NCI-H1694 (cell line): ENCODE measurements around the gene CNPPD1.

Experiments
- DNase-seq: peaks from one replicate; lab custom pipeline; 2025; lab: John Stamatoyannopoulos, UW

CNPPD1 gene

DNA sequence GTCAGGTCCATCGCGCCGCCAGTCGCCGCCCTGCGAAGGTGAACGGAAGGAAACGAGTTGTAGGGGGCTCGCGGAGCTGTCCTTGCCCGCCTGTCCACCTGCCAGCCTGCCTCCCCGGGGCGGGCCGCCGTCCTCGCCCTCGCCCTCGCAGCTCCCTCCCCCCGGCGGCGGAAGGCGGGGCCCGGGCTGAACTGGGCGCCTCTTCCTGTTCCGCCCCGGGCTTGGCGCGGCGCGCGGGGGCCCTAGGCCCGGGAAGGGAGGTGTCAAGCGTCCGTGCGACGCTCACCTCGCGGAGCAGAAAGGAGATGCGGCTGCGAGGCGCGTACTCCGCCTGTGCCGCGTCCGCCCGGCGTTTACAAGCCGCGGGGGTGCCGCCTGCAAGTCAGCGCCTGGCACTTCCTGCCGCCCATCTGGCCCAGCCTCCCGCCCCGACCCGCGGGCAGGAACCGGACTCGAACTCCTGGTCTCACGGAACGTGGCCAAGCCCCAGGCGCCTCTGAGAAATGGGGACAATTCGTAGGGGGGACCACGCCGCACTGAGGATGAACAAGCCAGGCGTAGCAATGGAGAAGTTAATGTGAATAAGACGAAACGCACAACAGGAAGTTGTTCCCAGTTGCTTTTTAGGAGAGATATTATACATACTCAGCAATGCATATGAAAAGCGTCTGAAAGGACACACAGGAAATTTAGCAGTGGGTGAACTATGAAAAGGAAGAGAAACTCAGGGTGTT is at the start of gene CNPPD1:
TSS of gene CNPPD1 (minus strand) at position 108 of the 734 bp plus-strand sequence. CDS start at position 11, 97 bp downstream.
- peak; percentile 35 for DNase-seq

DNA sequence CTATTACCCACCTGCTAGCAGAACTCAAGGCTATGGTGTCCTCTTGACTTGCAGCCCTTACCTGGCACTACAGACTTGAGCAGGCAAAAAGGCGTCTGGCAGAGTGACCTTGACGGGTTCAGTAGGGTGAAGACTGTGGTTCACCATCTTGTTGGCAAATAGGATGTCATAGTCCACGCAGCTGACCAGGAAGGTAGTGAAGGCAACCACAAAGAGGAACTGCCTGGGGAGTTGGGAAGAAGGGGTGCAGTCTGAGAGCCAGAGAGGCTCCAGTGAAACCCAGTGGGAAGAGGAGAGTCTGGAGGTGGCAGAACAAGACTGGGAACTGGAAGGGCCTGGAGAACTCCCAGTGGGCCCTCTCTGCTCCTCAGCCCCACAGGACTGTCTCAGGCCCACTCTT is 48.6 kb upstream of the CNPPD1 start:
- DNase-seq, result no peak

DNA sequence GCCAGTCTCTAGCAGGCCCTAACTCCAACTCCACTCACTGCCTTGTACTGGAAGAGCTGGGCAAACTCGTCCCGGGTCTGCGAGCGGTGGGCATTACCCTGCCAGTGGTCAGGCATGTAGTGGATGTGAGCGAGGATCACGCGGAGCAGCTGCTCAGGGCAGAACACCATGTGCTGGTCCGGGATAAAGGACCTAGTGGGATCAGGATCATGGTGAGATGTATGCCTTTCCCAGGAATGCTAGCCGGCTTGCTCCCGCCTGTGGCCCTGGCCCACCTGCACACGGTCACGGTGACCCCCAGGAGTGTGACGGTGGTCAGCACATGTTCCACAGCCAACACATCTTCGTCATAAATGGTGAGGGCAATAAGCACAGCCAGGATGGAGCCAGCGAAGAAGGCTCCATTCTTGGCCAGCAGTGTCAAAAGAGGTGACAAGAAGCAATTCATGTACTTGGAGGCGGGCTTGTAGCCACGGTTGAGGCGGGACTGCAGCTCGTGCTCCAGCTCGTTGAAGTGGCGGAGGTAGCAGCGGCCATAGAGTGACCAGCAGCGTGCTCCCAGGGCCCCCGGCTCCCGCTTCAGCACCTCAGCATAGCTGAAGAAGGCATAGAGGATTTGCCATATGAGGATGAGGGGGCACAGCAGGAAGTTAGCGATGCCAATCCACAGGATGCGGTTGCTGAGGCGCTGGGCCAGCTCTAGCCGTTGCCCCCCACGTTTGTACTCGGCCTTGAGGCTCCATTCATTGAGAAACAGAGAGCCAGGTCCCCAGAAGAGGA is 47.3 kb upstream of the CNPPD1 start:
- no peak for DNase-seq

DNA sequence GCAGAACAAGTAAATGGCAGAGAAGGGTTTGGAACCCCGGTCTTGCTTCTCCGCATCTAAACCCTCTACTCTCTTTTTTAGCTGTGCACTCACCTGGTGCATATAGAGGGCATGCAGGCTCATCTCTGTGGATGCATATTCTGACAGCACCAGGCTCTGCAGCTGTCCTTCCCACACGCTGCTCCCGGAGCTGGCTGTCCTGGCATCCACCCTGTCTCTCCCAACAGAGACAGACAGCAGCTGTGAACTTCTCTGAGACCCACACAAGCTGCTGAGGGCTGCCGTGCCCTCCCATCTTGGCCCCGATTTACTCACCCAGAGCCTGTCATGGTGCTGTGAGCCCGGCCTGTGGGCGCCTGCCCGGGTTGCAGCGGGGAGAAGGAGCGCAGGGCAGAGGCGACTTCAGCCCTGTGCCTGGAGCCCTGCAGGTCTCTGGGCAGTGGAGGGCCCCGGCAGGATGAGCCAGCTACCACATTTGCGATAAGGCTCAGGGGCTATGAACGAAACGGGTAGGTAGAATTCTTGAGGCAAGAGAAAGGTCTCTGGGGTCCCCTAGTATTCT is 45.3 kb upstream of the CNPPD1 start:
- DNase-seq, result peak; percentile 74

DNA sequence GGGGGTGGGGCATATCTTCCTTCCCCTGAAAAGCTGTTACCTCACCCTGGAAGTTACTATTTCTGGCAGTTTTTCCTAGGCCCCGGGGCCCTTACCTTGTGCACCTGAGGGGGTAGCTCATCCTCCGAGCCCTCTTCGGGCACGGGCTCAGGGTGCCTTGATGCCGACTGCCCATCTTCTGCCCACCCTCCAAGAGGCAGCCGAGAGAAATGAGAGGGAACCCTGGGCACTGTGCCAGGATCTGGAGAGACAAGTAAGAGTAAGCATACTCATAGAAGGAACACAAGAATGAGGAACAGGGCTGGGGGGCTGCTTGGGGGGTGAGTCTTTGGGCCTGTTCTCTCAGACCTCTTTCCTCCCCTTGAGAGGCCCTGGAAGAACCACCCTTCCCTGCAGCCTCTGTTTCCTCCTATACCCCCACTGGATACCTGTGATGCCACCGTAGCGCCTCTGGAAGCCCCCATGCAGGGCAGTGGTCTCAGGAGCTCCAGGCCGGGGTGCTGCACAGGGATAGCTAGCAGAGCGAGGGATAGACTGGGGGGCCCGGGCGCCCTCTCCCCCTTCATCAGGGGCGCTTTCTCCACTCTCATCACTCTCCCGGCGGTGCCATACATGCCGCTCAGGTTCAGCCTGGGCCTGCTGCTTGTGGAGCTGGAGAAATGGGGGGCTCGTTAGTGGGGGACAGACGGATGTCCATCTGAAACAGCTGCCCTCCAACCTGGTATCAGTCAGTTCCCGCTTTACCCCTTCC is 44.1 kb upstream of the CNPPD1 start:
- DNase-seq, result no peak

DNA sequence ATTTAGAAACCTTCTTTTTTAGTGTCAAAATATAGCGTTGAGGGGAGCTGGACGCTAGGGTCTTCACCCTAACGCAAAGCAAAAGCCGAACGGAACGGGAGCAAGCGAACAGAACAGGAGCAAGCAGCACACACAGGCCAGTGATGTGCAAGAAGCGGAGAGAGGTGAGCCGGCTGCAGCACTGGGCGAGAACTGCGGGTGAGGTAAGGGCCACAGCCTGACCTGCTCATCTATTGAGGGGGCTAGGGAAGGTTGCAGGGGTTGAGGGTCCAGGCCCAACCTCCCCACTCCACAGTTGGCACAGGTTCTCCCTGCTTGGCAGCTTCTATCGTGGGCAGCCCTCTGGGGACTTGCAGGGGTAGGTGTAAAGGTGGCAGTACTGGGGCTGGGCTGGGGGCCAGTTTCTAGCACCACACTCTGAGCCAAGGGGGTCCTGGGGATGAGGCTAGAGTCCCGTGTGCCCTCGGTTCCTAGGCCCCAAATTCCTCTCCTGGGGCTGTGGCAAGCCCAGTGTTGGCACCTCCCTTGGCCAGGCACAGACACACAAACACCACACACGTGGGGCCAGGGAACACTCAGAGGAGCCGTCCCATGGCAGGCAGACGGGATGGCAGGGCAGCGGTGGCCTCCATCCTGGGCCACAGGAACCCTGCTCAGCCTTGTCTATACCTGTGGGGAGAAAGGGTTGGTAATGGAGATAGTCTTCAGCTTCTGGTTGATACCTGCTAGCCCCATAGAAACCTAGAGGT is 43.2 kb upstream of the CNPPD1 start:
- DNase-seq, result no peak

DNA sequence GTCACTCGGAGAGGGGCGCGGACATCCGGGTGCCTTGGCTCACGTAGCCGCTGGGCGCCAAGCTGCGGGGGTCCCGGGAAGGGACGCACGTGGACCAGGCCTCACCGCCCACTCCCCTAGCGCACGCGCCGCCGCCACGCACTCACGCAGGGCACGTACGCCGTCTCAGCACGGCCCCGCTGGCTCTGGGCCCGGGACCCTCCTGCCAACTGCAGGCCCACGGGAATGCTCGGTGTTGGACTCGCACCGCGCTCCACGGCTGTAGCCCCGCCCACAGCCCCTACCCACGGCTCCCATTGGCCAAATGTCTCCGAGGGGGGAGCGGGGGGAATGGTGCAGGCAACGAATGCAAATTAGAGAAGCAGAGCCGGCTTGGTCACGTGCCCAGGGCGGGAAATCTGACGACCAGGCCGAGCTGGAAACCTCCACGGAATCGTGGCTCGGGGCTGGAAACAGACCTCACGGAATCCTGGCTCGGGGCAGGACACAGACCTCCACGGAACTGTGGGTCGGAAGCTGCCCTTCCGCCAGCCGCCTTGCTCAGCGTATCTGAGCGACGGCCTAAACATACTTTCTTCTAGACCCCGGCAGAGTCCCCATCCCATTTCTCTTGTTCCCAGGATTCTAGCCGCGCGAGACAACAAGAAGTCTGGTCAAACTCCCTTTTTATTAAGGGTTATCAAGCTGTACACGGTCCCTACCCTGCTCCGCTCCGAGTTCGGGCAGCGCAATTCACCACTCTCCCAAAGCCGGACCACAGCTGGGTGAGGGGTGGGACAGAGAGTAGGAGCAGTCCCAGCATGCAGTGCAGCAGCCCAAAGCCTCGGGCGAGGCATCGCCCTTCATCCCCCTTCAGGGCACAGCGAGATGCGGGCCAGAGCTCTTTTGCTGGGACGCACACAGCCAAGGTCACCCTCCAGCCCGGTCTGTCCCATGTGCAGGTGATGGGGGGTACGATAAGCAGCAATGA is 42.3 kb upstream of the CNPPD1 start, which contains the start of gene ABCB6:
TSS of gene ABCB6 (minus strand) at position 227 of the 970 bp plus-strand sequence. CDS start 285 bp downstream, outside the sequence.
- DNase-seq, result peak; percentile 88

DNA sequence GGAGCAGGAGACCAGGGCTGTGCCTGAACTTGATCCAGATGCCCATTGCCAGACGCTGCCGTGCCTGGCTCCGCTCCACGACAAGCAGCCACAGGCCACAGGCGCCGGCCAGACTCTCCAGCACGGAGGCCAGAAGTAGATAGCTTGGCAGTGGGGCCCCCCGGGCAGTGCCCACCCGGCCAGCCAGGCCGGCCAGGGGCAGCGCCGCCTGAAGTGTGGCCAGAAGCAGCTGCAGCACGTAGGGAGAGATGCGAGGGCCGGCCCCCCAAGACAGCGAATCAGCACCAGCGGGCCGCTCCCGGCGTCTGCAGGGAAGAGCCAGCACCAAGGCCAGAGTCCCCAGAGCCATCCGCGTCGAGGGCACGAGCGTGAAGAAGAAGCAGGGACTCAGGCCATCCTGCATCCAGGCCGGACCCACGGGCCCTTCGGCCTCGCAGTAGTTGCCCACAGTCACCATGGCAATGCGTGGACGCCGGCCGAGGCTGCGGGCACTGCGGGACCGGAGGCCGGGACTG is 41.5 kb upstream of the CNPPD1 start:
- no peak for DNase-seq

DNA sequence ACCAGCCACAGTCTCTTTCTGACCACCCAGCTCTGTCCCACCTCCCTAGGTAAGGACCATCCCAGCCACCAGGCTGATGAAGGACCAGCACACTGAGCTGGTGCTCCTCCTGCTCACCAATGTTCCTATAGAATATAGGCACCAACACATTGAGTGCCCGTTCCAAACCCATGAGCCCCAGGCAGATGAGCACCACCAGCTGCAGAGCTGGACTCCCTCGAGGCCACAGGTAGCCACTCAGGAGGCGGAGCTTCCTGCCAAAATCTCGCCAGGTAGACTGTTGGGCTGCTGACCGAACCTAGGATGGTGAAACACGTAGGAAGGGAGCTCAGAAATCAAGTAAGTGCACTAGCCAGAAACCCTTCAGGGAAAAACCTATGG is 39.8 kb upstream of the CNPPD1 start:
- DNase-seq, result no peak

DNA sequence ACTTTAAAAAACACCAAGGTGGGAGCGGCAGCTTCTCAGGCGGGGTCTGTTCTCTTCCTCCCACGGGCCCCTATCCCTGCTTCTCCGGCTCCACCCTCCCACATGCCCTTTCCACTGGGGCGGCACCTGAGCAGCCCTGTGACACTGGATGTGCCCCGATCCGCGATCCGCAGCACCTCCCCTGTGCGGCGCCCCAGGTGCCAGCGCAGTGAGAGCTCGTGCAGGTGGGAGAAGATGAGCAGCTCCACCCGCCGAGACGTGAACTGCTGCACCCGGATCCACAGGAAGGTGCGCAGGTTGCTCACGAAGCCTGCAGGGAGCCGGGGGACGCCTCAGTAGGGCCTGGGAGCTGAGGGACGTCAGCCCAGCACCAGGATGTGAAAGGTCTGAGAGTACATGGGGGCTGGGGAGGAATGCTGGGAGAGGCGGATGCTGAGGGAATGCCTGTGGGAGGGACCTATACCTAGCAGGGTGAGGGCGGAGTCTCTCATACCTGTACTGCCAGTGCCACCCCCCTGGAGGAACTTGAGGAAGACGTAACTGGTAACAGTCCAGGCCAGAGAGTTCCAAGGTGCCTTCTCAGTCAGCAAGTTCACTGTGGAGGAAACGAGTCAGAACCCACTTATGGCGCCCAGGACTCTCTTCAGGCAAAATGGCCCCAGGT is 39.3 kb upstream of the CNPPD1 start:
- DNase-seq, result no peak

DNA sequence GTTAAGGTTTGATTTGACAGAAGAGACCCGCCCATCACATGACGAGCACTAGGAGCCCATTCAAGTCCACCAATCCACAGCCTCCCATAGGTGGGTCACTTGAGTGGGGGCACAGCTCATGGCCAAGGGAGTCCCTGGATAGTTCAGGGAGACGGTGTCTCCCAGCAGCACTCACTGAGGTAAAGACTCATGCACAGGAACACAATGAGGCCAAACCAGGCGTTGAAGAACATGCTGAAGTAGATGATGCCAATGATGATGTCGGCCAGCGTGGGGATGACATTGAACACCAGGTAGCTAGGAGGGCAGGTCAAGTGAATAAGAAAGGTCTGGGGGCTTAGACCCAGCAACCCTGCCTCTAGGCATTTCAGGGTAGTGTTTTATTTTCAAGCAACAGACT is 38.1 kb upstream of the CNPPD1 start:
- no peak for DNase-seq

DNA sequence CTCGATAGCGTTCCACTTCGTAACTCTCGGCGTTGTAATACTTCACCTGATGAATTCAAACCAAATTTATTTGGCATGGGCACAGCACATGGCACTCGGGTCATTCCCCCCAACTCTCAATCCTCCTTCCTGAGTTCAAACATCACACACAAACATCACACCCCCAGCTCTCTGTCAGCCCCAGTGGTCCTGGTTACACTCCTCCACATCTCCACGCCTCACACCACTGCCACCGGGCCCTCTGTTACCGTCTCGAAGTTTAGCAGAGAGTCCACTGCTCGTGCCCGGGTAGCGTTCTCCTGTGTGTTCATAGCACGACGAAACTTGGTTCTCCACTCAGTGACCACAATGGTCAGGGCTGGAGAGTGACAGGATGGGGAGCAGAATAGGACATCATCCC is 37.4 kb upstream of the CNPPD1 start:
- no peak for DNase-seq

DNA sequence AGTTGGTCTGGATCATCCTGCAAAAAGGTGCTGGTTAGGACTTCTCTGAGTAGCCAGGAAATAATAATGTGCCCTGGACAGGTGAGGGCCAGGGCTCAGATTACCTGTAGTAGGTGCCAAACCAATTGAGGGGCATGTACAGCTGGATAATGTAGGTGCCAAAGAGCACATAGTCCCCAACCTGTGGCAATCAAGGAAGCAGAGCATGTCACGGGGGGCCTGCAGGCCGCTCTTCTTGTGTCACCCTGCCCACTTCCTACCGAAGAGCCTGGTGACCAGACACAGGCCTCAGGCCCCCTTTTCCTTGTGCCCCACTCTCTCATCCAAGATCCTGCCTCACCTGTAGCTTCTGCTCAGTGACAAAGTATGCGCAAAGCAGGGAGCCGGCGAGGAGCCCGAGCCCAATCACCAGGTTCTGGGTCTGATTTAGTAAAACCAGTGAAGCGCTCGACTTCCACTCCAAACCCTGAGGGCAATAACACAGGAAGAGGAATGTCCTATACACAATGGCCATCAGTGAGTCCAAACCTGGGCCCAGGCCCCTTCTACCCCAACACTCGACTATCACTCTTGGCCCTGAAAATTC is 36.9 kb upstream of the CNPPD1 start:
- DNase-seq, result no peak

DNA sequence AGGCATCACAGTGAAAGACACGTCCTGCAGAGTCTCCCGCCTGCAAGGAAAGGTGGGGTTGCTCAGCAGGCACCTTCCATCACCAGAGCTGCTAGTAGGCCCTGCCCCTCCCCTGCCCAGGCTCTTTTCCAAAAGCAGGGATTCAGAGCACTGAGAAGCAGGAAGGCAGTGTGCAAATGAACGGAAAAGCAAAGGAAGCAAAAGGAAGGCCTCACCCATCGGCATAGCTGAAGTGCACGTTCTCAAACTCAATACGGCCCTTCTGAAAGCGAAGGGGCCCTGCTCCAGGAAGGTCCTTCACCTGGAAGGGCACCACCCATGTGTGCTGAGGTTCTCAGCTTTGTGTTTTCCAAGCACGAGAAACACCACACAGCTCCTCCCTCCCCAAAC is 36.3 kb upstream of the CNPPD1 start:
- DNase-seq, result no peak

DNA sequence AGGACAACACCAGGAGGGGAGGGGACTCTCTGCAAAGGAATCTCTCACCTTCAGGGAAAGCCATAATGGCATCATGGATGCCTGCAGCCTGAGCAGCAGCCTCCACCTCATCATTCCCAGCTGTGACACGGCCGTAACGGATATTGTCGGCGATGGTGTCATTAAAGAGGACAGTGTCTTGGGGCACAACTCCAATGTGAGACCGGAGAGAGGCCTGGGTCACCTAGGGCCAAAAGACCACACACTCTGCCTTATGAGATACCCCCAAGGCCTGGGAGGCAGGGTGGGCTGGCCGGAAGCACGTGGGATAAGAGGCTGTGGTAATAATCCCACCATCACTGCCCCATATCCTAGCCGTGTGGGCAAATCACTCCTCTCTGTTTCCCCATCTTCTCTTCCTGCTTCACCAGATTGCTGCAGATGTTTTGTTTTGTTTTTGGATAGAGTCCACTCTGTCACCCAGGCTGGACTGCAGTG is 34.2 kb upstream of the CNPPD1 start:
- no peak for DNase-seq

DNA sequence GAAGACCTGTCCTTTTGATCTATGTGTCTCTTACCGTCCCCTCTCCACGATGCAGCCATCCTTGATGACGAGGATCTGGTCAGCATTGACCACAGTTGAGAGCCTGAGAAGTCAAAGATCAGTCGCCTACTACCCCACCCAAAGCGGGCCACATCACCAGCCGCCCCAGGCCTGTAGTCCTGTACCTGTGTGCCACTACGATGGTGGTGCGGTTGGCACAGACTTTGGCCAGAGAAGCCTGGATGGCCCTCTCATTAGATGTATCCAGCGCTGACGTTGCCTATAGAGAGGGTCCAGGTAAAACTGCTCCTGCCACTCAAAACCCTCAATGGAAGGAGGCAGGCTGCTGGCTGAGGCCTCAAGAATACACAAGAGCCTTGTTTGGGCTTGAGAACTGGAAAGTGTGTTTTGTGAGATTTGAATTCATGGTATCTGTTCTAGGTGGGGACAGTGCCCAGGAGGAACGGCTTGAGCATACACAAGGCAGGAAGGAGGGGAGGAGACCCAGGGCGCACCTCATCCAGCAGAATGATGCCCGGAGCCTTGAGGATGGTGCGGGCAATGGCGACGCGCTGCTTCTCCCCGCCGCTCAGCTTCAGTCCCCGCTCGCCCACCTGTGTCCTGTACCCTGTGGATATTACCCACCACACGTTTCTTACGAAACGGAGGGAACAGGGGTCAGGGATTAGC is 33.6 kb upstream of the CNPPD1 start:
- DNase-seq, result no peak

DNA sequence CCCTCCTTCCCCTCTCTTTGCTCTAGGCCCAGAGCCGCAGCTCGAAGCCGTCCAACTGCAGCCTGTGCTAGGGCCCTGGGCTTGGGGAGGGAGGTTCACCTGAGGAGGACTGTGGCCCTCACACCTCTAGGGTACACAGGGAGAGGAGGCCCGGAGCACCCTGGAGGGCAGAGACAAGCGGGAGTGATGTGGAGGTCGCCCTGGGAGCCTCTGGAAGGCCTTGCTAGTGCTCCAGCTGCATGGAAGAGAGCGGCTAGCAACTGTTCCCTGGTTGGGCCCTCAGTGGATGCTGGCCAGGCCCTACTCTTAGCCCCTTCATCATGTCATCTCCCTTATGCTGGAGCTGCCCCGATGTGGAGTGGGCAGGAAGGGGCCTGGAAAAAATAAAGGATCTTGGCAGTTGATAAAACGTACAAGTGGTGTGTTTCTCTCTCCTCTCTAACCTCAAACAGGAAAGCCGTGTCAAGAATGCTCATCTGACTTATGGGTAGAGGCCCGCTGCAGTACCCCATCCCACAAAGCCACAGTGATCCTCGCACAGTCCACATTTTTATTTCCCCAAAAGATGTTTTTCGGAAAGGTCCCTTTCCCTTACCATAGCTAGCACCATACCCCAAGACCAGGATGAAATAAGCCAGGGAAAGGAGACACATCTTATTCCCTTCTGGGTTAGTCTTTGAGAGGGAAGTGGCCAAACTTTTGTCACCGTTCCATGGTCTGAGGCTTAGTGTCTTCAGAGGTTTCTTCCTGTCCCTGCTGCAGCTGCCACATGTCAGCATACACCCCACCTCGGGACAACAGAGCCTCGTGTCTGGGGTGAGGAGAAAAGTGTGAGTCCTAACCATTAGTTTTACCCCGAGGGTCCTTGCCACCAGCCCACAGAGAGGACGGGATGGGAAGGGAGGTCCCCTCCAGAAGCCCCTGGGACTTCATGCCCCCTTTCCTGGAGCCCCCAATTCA is 32.8 kb upstream of the CNPPD1 start:
- no peak for DNase-seq
